ENCODE data around the gene ZFYVE27.

The ZFYVE27 gene

GRCh38 chr10:97748116-97748515 lies 11.2 kb downstream of the ZFYVE27 start:
- no peak for DNase-seq

- DNase-seq = no peak
These were observed 16.0 kb downstream of the ZFYVE27 start for GRCh38 chr10:97752956-97753355.

GRCh38 chr10:97754726-97755125 lies 17.8 kb downstream of the ZFYVE27 start:
- DNase-seq = no peak

- no peak for DNase-seq
These were observed 18.8 kb downstream of the ZFYVE27 start for GRCh38 chr10:97755718-97756117.

- DNase-seq = no peak
These were observed 20.5 kb downstream of the ZFYVE27 start for GRCh38 chr10:97757471-97757870.

- DNase-seq = peak; percentile 63 to 68
These were observed 22.4 kb downstream of the ZFYVE27 start for GRCh38 chr10:97759158-97759887.

- DNase-seq = no peak
These were observed 23.0 kb downstream of the ZFYVE27 start for GRCh38 chr10:97759946-97760345.

- no peak for DNase-seq
These were observed 23.7 kb downstream of the ZFYVE27 start for GRCh38 chr10:97760461-97761257.

GRCh38 chr10:97761331-97761865 lies 24.5 kb downstream of the ZFYVE27 start:
- no peak for DNase-seq

GRCh38 chr10:97762056-97762455 lies 25.1 kb downstream of the ZFYVE27 start:
- DNase-seq = no peak

GRCh38 chr10:97762816-97763215 lies 25.9 kb downstream of the ZFYVE27 start:
- DNase-seq = no peak

GRCh38 chr10:97763411-97763810 lies 26.5 kb downstream of the ZFYVE27 start:
- DNase-seq = no peak

GRCh38 chr10:97763947-97764346 lies 27.0 kb downstream of the ZFYVE27 start:
- no peak for DNase-seq

- DNase-seq = no peak
These were observed 27.6 kb downstream of the ZFYVE27 start for GRCh38 chr10:97764519-97764931.

GRCh38 chr10:97765201-97765600 lies 28.3 kb downstream of the ZFYVE27 start:
- no peak for DNase-seq

- DNase-seq = no peak
These were observed 29.3 kb downstream of the ZFYVE27 start for GRCh38 chr10:97766106-97766810.

- DNase-seq = no peak
These were observed 30.3 kb downstream of the ZFYVE27 start for GRCh38 chr10:97766996-97767924.

- DNase-seq = no peak
These were observed 31.7 kb downstream of the ZFYVE27 start for GRCh38 chr10:97768322-97769315.

GRCh38 chr10:97770255-97770654 lies 33.3 kb downstream of the ZFYVE27 start:
- no peak for DNase-seq

GRCh38 chr10:97771055-97771891 lies 34.3 kb downstream of the ZFYVE27 start:
- peak; percentile 34 to 48 for DNase-seq
